IMR-90 (cell line): ENCODE measurements around the gene MAP3K13. TPM values are rescaled to one million over a fixed set of nuclear protein-coding genes. Genes with fewer than 3 reads are reported as not detected.
A peak's percentile ranks its signal among the peaks of the same experiment; 100 is the strongest.

Source experiments
- ATAC-seq: fragments of 200-7000 bp; cut with Tn5 transposase; 2 replicates; pipeline ENCODE4 v1.9.1; 2020; ENCODE audit warnings: low read depth, mild to moderate bottlenecking, moderate library complexity
- BruUV-seq: library from RNA; stranded (reverse); fragments of 400-500 nt; replicated peaks from 2 replicates; lab custom pipeline; 2021; lab: Mats Ljungman, UMichigan
- CTCF ChIA-PET: fragments of 300-600 bp; formaldehyde crosslinking; extraction: SDS; loops from one replicate; lab custom pipeline; 2021; ENCODE audit warnings: antibody characterized with exemption; lab: Yijun Ruan, JAX
- POLR2A ChIA-PET: fragments of 300-600 bp; sonication (Branson Sonifier 250); formaldehyde crosslinking; loops from one replicate; lab custom pipeline; 2022; ENCODE audit warnings: antibody characterized with exemption; ENCODE audit not compliant: unreplicated experiment; lab: Charles Lee
- DNase-seq: peaks from one replicate; pipeline ENCODE4 v3.0.0; 2013
- H2AFZ ChIP-seq: replicated peaks from 2 replicates; pipeline ENCODE3; 2013; ENCODE audit warnings: low read length, mild to moderate bottlenecking; ENCODE audit not compliant: poor library complexity
- H2AK5ac ChIP-seq: 2 replicates; pipeline ENCODE4 v1.6.1; 2013; ENCODE audit warnings: low read depth, low read length, inconsistent platforms
- H2AK9ac ChIP-seq: replicated peaks from 2 replicates; pipeline ENCODE3; 2013; ENCODE audit warnings: mild to moderate bottlenecking, low read depth, low read length, moderate library complexity; ENCODE audit not compliant: poor library complexity
- H2BK120ac ChIP-seq: 2 replicates; pipeline ENCODE4 v1.6.1; 2013; ENCODE audit warnings: low read depth, low read length, inconsistent platforms
- H2BK15ac ChIP-seq: 3 replicates; pipeline ENCODE4 v1.6.1; 2013; ENCODE audit warnings: low read depth, low read length, inconsistent platforms
- H2BK20ac ChIP-seq: 2 replicates; pipeline ENCODE4 v1.6.1; 2013; ENCODE audit warnings: low read depth, mild to moderate bottlenecking, inconsistent platforms, low read length, moderate library complexity
- H2BK5ac ChIP-seq: 2 replicates; pipeline ENCODE4 v1.6.1; 2013; ENCODE audit warnings: mild to moderate bottlenecking, low read depth, low read length, inconsistent platforms; ENCODE audit not compliant: poor library complexity, severe bottlenecking
- H3K14ac ChIP-seq: replicated peaks from 2 replicates; pipeline ENCODE4 v1.6.1; 2013; ENCODE audit warnings: low read depth, low read length, inconsistent platforms
- H3K18ac ChIP-seq: 2 replicates; pipeline ENCODE4 v1.6.1; 2013; ENCODE audit warnings: low read depth, low read length, control low read depth
- H3K23ac ChIP-seq: 2 replicates; pipeline ENCODE4 v1.6.1; 2013; ENCODE audit warnings: low read depth, low read length, inconsistent platforms
- H3K27ac ChIP-seq: 2 replicates; pipeline ENCODE4 v1.5.1; 2013; ENCODE audit warnings: mild to moderate bottlenecking, control low read depth, low read length; ENCODE audit not compliant: insufficient read depth
- H3K27me3 ChIP-seq: 2 replicates; pipeline ENCODE4 v1.6.1; 2013; ENCODE audit warnings: low read length; ENCODE audit not compliant: control insufficient read depth, insufficient read depth
- H3K36me3 ChIP-seq: 2 replicates; pipeline ENCODE4 v1.6.1; 2013; ENCODE audit warnings: low read length, mixed read lengths; ENCODE audit not compliant: control insufficient read depth, insufficient read depth
- H3K4ac ChIP-seq: 2 replicates; pipeline ENCODE4 v1.6.1; 2013; ENCODE audit warnings: low read depth, low read length, inconsistent platforms
- H3K4me1 ChIP-seq: 2 replicates; pipeline ENCODE4 v1.6.1; 2013; ENCODE audit warnings: low read length, mixed read lengths; ENCODE audit not compliant: control insufficient read depth, insufficient read depth
- H3K4me2 ChIP-seq: 2 replicates; pipeline ENCODE4 v1.6.1; 2013; ENCODE audit warnings: low read depth, mild to moderate bottlenecking, control low read depth, low read length, moderate library complexity
- H3K4me3 ChIP-seq: 2 replicates; pipeline ENCODE4 v1.5.1; 2013; ENCODE audit warnings: low read depth, mild to moderate bottlenecking, control low read depth, low read length, moderate library complexity; ENCODE audit not compliant: insufficient read depth
- H3K56ac ChIP-seq: 2 replicates; pipeline ENCODE4 v1.6.1; 2013; ENCODE audit warnings: low read length, inconsistent platforms; ENCODE audit not compliant: insufficient read depth; ENCODE audit errors: extremely low read depth
- H3K79me1 ChIP-seq, 2 experiments: 2 replicates each; pipeline ENCODE4 v1.6.1; 2013; ENCODE audit warnings: low read length in 2 of 2, inconsistent platforms in 1 of 2, low read depth in 1 of 2
- H3K9ac ChIP-seq: 2 replicates; pipeline ENCODE4 v1.6.1; 2013; ENCODE audit warnings: low read depth, low read length, control low read depth
- H3K9me1 ChIP-seq: 2 replicates; pipeline ENCODE4 v1.6.1; 2013; ENCODE audit warnings: low read length, inconsistent platforms; ENCODE audit not compliant: insufficient read depth
- H3K9me3 ChIP-seq: 2 replicates; pipeline ENCODE4 v1.6.1; 2013; ENCODE audit warnings: low read length; ENCODE audit not compliant: control insufficient read depth, insufficient read depth
- H4K20me1 ChIP-seq: 2 replicates; pipeline ENCODE4 v1.6.1; 2013; ENCODE audit warnings: low read length, inconsistent platforms; ENCODE audit not compliant: insufficient read depth
- H4K5ac ChIP-seq: 2 replicates; pipeline ENCODE4 v1.6.1; 2013; ENCODE audit warnings: mild to moderate bottlenecking, low read depth, low read length, control low read depth
- H4K8ac ChIP-seq, 2 experiments: 2 replicates each; pipeline ENCODE4 v1.6.1; 2013; ENCODE audit warnings: low read depth in 2 of 2, low read length in 2 of 2, control low read depth in 1 of 2, inconsistent platforms in 1 of 2
- H4K91ac ChIP-seq: 2 replicates; pipeline ENCODE4 v1.6.1; 2013; ENCODE audit warnings: low read depth, low read length, inconsistent platforms; ENCODE audit not compliant: insufficient read depth
- CEBPB ChIP-seq: IDR thresholded peaks from 2 replicates; pipeline ENCODE4 v1.6.1; 2012; ENCODE audit warnings: low read depth, low read length, improper control_type of control experiment
- MAFK ChIP-seq: IDR thresholded peaks from 2 replicates; pipeline ENCODE4 v1.6.1; 2012; ENCODE audit warnings: low read depth, low read length, improper control_type of control experiment
- MXI1 ChIP-seq: IDR thresholded peaks from 2 replicates; pipeline ENCODE4 v1.6.1; 2012; ENCODE audit warnings: low read depth, mild to moderate bottlenecking, low read length, moderate library complexity, borderline replicate concordance
- POLR2A ChIP-seq: IDR thresholded peaks from 2 replicates; pipeline ENCODE4 v1.6.1; 2012; ENCODE audit warnings: mild to moderate bottlenecking, low read depth, low read length
- RCOR1 ChIP-seq: IDR thresholded peaks from 2 replicates; pipeline ENCODE4 v1.6.1; 2012; ENCODE audit warnings: mild to moderate bottlenecking, low read length, improper control_type of control experiment; ENCODE audit not compliant: insufficient replicate concordance
- RFX5 ChIP-seq: IDR thresholded peaks from 2 replicates; pipeline ENCODE4 v1.8.0; 2012; ENCODE audit warnings: low read depth, mild to moderate bottlenecking, low read length, moderate library complexity
- WGBS, 2 experiments: methylation state at CpG; one replicate each; pipeline versions ENCODE4 v1.1.5 to v1.1.7; 2013; ENCODE audit warnings: missing lambda C conversion rate in 2 of 2; ENCODE audit not compliant: insufficient read length in 1 of 2; ENCODE audit errors: extremely low coverage in 2 of 2; 5-methylcytosine and 5-hydroxymethylcytosine counted together
- dilution Hi-C: fragments of 300-500 bp; cut with HindIII; formaldehyde crosslinking; loops from one replicate; pipeline ENCODE4 v1.14.3; 2018; ENCODE audit warnings: low sequenced_read_pairs; ENCODE audit not compliant: unreplicated experiment
- in situ Hi-C: fragments of 300-500 bp; cut with MboI; formaldehyde crosslinking; loops from 3 replicates; pipeline ENCODE4 v1.14.3; 2019; ENCODE audit warnings: low sequenced_read_pairs, inconsistent platforms, mixed read lengths
- intact Hi-C: fragments of 100-400 bp; cut with micrococcal nuclease; formaldehyde crosslinking; loops from 2 replicates; pipeline ENCODE4 v1.10.0; 2022
- polyA plus RNA-seq, 3 experiments: library from polyadenylated mRNA; depleted of rRNA; stranded (reverse); fragments of >200 nt; gene quantifications; 2 replicates each; pipeline ENCODE4 v1.2.3, GENCODE V29; 2012; ENCODE audit warnings: low replicate concordance in 1 of 3
- total RNA-seq: library from RNA; depleted of rRNA; stranded (reverse); fragments of >200 nt; gene quantifications from 2 replicates; pipeline ENCODE4 v1.2.3, GENCODE V29; 2012; rRNA removed

The MAP3K13 gene
- total and polyA plus RNA-seq, 2 of the 4 experiments (the other 2 are of a cell fraction), result 9.9 to 17.6 TPM

DNA sequence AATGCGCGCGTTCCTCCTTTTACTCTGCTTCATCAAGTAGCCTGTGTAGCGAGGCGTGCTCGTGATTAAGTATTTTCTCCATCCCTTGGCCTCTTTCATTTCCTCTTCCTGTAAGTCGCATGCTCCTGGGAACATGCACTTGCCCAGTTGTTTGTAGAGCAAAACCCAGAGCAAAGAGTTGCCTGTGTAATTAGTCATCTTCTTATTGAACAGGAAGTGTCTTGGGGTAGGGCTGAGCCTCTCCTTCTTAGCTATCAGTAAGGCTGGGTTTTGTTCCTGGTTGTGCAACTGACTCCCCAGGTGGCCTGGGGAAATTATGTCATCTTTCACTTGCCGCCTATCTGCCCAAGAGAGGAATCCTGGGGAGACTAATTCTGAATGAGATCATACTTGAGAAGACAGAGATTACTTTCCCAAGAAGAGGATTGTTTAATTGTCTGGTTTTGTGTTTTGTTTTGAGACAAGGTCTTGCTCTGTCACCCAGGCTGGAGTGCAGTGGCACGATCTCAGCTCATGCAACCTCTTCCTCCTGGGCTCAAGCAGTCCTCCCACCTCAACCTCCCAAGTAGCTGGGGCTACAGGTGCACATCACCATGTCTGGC, 174.5 kb downstream of the MAP3K13 start:
- Histone ChIP-seq H3K9me1 (no peaks in the 10 kb centered on the region; the same call in 1 of the 2 replicates), H4K5ac (no peak overlapping the region), H3K4me2 (no peak overlapping the region), H3K18ac (no peak overlapping the region), H3K79me1 (no peaks in the 10 kb centered on the region), H3K9ac (no peak overlapping the region), H3K4me3 (no peak overlapping the region), H3K9me3 (no peaks in the 10 kb centered on the region), H3K14ac (no peak overlapping the region), H4K91ac (no peak overlapping the region), H4K8ac (no peak overlapping the region; a peak in 1 of 4 replicates), H2AK5ac (no peak overlapping the region), H2BK20ac (no peak overlapping the region), H3K36me3 (no peaks in the 10 kb centered on the region), H4K20me1 (no peaks in the 10 kb centered on the region), H2AFZ (peak overlapping the region; percentile 52), H2AK9ac (no peak overlapping the region), H3K56ac (no peak overlapping the region), H3K4me1 (no peaks in the 10 kb centered on the region), H2BK15ac (no peak overlapping the region), H3K4ac (no peak overlapping the region), H3K27me3 (peaks cover 7% of the 10 kb centered on the region; the same call in 1 of the 2 replicates), H3K27ac (no peak overlapping the region), H2BK120ac (no peak overlapping the region), H2BK5ac (no peak overlapping the region), H3K23ac (no peak overlapping the region; the same call in 1 of the 2 replicates)
- DNase-seq (peak; percentile 80), ATAC-seq (peak; percentile 85)
- CTCF ChIA-PET, result no interaction called here
- TF ChIP-seq CEBPB (peak; percentile 88), POLR2A (no peak), MAFK (no peak), MXI1 (no peak), RFX5 (no peak), RCOR1 (peak; percentile 59)
- no TSS peak for BruUV-seq
- in situ Hi-C loops, result no loop called here
- POLR2A ChIA-PET, result no interaction called here
- no CpG with 5 or more reads among the region's 9 CpGs for WGBS, 2 experiments
- dilution Hi-C loops, result no loop called here
- intact Hi-C loops, result no loop called here

Other genes with a start within 250 kb of the MAP3K13 start
- 1.8 and 2.8 TPM in 2 replicates for gene C3orf70, start 210.1 kb upstream of the MAP3K13 start, total RNA-seq
- gene C3orf70, start 210.1 kb upstream of the MAP3K13 start, polyA plus RNA-seq (2012; rRNA removed), result 0.89 and 0.96 TPM in 2 replicates
- 4.2 and 4.7 TPM in 2 replicates for gene EHHADH, start 109.1 kb upstream of the MAP3K13 start, total RNA-seq
- 2.0 TPM in 2 replicates for gene EHHADH, start 109.1 kb upstream of the MAP3K13 start, polyA plus RNA-seq (2012; rRNA removed)
- gene TMEM41A, start 135.9 kb downstream of the MAP3K13 start, total RNA-seq, result 10.6 and 11.9 TPM in 2 replicates
- gene TMEM41A, start 135.9 kb downstream of the MAP3K13 start, polyA plus RNA-seq (2012; rRNA removed), result 12.0 and 12.5 TPM in 2 replicates
- gene LIPH, start 189.5 kb downstream of the MAP3K13 start, total RNA-seq, result 0.28 and 0.36 TPM in 2 replicates
- 0.17 and 0.27 TPM in 2 replicates for gene LIPH, start 189.5 kb downstream of the MAP3K13 start, polyA plus RNA-seq (2012; rRNA removed)
- gene SENP2, start 223.2 kb downstream of the MAP3K13 start, total RNA-seq, result 15.2 and 31.1 TPM in 2 replicates
- 7.5 and 9.4 TPM in 2 replicates for gene SENP2, start 223.2 kb downstream of the MAP3K13 start, polyA plus RNA-seq (2012; rRNA removed)